CD4-positive, alpha-beta T cell (primary cell): ENCODE data around the gene SLC22A12. TPM values are rescaled to one million over a fixed set of nuclear protein-coding genes. Genes with fewer than 3 reads are reported as not detected.

Experiments
- ATAC-seq: fragments of 200-7000 bp; cut with Tn5 transposase; one replicate; pipeline ENCODE4 v1.10.0; 2022; ENCODE audit warnings: mild to moderate bottlenecking; ENCODE audit not compliant: poor library complexity
- CTCF ChIA-PET: fragments of 350-600 bp; sonication (Branson Sonifier 250); formaldehyde crosslinking; loops from one replicate; lab custom pipeline; 2021; ENCODE audit warnings: antibody characterized with exemption, inconsistent platforms; lab: Charles Lee
- POLR2A ChIA-PET: fragments of 350-600 bp; sonication (Branson Sonifier 250); formaldehyde crosslinking; loops from one replicate; lab custom pipeline; 2021; ENCODE audit warnings: antibody characterized with exemption, inconsistent platforms; lab: Charles Lee
- DNase-seq, 14 experiments: peaks; one replicate each; pipeline ENCODE4 v3.0.0-alpha.2; 2013 to 2020; ENCODE audit warnings: mixed read lengths in 2 of 14
- H3K27ac ChIP-seq, 2 donors: one replicate each; pipeline versions ENCODE4 v1.5.1 to v1.7.0; 2013; ENCODE audit warnings: low read length in 2 of 2, low read depth in 1 of 2, mild to moderate bottlenecking in 1 of 2
- H3K27me3 ChIP-seq, 2 experiments: 1 replicate in 1 of 2; 2 replicates in 1 of 2; pipeline versions ENCODE4 v1.6.1 to v1.7.0; 2013; ENCODE audit warnings: low read length in 2 of 2, control low read depth in 1 of 2, mild to moderate bottlenecking in 1 of 2, moderate library complexity in 1 of 2; ENCODE audit not compliant: insufficient read depth in 2 of 2, control insufficient read depth in 1 of 2
- H3K36me3 ChIP-seq: one replicate; pipeline ENCODE4 v1.6.1; 2013; ENCODE audit warnings: low read length, control low read depth; ENCODE audit not compliant: insufficient read depth
- H3K4me1 ChIP-seq: one replicate; pipeline ENCODE4 v1.6.1; 2013; ENCODE audit warnings: low read length, control low read depth; ENCODE audit not compliant: insufficient read depth
- H3K4me3 ChIP-seq: one replicate; pipeline ENCODE4 v1.5.1; 2013; ENCODE audit warnings: mild to moderate bottlenecking, low read length, moderate library complexity
- H3K9me3 ChIP-seq, 2 experiments: 1 replicate in 1 of 2; 2 replicates in 1 of 2; pipeline versions ENCODE4 v1.6.1 to v1.7.0; 2013; ENCODE audit warnings: low read length in 2 of 2, mild to moderate bottlenecking in 2 of 2, control low read depth in 1 of 2, moderate library complexity in 1 of 2; ENCODE audit not compliant: control insufficient read depth in 1 of 2, insufficient read depth in 1 of 2
- H3K27ac Mint-ChIP-seq: one replicate; pipeline ENCODE4 v1.8.0; 2020; ENCODE audit warnings: mixed read lengths
- H3K27me3 Mint-ChIP-seq: one replicate; pipeline ENCODE4 v1.8.0; 2021; ENCODE audit warnings: mixed read lengths
- H3K36me3 Mint-ChIP-seq: one replicate; pipeline ENCODE4 v1.8.0; 2021; ENCODE audit warnings: low read depth, mixed read lengths
- H3K4me1 Mint-ChIP-seq: one replicate; pipeline ENCODE4 v1.8.0; 2021; ENCODE audit warnings: low read depth, mixed read lengths
- H3K4me3 Mint-ChIP-seq: one replicate; pipeline ENCODE4 v1.8.0; 2020; ENCODE audit warnings: mild to moderate bottlenecking, mixed read lengths
- H3K9me3 Mint-ChIP-seq: one replicate; pipeline ENCODE4 v1.8.0; 2020; ENCODE audit warnings: mixed read lengths
- intact Hi-C, 2 experiments: fragments of 100-400 bp; cut with DNase I in 1 of 2; cut with micrococcal nuclease in 1 of 2; formaldehyde crosslinking; loops; one replicate each; pipeline versions ENCODE4 v1.15.1 to v1.9.0; 2023 to 2025; cut with DNase I, micrococcal nuclease
- total RNA-seq, 174 experiments: library from RNA in 2 of 174; stranded (reverse) in 2 of 174; gene quantifications; one replicate each; pipeline ENCODE4 v1.2.3 and lab custom pipeline; 2021 to 2026
- TF ChIP-seq, protein P1 (sequence below): fragments of 200-600 bp; IDR thresholded peaks from one replicate; pipeline ENCODE4 v1.8.0; 2022; ENCODE audit warnings: antibody characterized with exemption, mild to moderate bottlenecking

Gene SLC22A12
- total RNA-seq, 2 experiments from 2014 or later, result not detected

DNA sequence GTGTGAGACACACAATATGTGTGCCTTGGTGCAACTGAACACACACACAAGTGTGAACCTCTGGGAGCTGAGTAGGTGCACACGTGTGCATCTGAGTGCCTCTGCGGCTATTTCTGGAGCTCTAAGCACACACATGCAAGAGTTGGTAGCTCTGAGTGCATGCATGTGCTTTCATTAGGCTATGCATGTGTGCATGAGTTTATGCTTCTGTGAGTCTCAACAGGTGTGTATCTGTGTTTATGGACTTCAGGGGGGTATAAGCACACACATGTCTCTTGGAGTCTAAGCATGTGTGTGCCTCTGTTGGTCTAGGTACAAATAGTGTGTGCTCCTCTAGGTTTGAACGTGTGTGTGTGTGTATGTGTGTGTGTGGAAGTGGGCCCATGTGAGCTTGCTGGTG is 25.8 kb downstream of the SLC22A12 start:
- H3K27ac ChIP-seq, result no peak overlapping the region

DNA sequence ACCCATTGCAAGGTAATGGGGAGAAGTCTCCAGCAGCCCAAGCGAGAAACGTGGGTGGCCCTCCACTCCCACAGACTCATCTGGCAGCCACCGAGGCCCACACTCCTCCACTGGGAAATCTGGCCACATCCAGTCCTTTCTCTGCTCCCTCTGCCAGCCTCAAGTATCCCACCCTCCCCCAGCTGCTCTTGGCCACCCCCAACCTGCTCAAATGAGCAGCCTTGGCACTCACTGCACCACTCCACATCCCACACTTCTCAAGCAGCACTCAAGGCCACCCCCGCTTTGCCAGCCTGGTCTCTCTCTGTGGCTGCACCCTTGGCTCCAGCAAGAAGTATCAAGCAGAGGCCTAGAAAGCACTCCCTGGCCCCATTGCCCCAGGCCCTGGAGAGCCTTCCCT is 28.2 kb downstream of the SLC22A12 start:
- Mint-ChIP-seq H3K27me3 (no peaks in the 10 kb centered on the region), H3K4me1 (peaks cover 8% of the 10 kb centered on the region), H3K36me3 (no peaks in the 10 kb centered on the region), H3K4me3 (no peak overlapping the region), H3K27ac (no peak overlapping the region), H3K9me3 (no peaks in the 10 kb centered on the region)
- Histone ChIP-seq H3K27me3 (no peaks in the 10 kb centered on the region), H3K4me3 (no peak overlapping the region), H3K9me3 (peaks cover 0 to 5% of the 10 kb centered on the region in 2 experiments), H3K4me1 (peaks cover 16% of the 10 kb centered on the region), H3K27ac (no peak overlapping the region), H3K36me3 (no peaks in the 10 kb centered on the region)
- TF ChIP-seq, protein P1, sequence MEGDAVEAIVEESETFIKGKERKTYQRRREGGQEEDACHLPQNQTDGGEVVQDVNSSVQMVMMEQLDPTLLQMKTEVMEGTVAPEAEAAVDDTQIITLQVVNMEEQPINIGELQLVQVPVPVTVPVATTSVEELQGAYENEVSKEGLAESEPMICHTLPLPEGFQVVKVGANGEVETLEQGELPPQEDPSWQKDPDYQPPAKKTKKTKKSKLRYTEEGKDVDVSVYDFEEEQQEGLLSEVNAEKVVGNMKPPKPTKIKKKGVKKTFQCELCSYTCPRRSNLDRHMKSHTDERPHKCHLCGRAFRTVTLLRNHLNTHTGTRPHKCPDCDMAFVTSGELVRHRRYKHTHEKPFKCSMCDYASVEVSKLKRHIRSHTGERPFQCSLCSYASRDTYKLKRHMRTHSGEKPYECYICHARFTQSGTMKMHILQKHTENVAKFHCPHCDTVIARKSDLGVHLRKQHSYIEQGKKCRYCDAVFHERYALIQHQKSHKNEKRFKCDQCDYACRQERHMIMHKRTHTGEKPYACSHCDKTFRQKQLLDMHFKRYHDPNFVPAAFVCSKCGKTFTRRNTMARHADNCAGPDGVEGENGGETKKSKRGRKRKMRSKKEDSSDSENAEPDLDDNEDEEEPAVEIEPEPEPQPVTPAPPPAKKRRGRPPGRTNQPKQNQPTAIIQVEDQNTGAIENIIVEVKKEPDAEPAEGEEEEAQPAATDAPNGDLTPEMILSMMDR, result no peak
- ATAC-seq (no peak), DNase-seq (no peak)
- CTCF ChIA-PET, result no interaction called here
- intact Hi-C loops, result no loop called here
- POLR2A ChIA-PET, result no interaction called here

More for the DNA sequence above, 25.8 kb downstream of the SLC22A12 start:
- intact Hi-C loops, result no loop called here
- DNase-seq (no peak), ATAC-seq (no peak)
- H3K4me3 Mint-ChIP-seq, result no peak overlapping the region
- no peak overlapping the region for H3K27ac Mint-ChIP-seq
- POLR2A ChIA-PET, result no interaction called here
- H3K36me3 Mint-ChIP-seq, result no peaks in the 10 kb centered on the region
- Histone ChIP-seq H3K9me3 (peaks cover 0 to 5% of the 10 kb centered on the region in 2 experiments), H3K4me3 (no peak overlapping the region), H3K27me3 (no peaks in the 10 kb centered on the region), H3K4me1 (peaks cover 22% of the 10 kb centered on the region), H3K36me3 (no peaks in the 10 kb centered on the region)
- TF ChIP-seq, protein P1, result no peak
- no peaks in the 10 kb centered on the region for H3K27me3 Mint-ChIP-seq
- CTCF ChIA-PET, result no interaction called here
- no peaks in the 10 kb centered on the region for H3K9me3 Mint-ChIP-seq
- H3K4me1 Mint-ChIP-seq, result peaks cover 19% of the 10 kb centered on the region

DNA sequence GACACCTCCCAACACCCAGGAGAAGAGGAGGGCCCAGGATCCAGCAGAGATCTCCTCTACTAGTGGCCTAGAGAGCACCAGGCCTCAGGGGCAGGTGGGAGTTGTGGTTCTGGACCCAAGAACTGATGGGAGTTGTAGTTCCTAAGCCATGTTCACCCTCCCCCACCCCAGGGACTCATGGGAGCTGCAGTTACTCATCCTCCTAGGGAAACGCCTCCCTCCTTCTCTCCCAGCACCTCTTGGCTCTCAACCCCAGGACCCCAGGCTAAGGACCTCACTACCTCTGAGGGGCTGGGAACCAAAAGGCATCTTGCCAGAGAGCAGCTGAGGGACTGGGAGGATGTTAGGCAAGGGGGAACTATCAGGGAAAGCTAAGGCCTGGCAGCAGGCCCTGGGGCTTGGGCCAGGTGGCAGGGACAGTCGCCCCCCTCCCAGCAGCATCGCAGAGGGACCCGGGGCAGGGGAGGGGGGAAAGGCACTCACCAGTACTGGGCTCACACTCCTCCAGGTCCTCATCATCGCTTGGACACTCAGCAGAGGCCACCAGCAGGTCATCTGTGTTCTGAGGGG is 28.9 kb downstream of the SLC22A12 start:
- POLR2A ChIA-PET, result no interaction called here
- H3K4me3 ChIP-seq, result no peak overlapping the region
- no peaks in the 10 kb centered on the region for H3K36me3 ChIP-seq
- no peak overlapping the region for H3K27ac ChIP-seq
- CTCF ChIA-PET, result no interaction called here
- ATAC-seq, result no peak
- H3K4me3 Mint-ChIP-seq, result no peak overlapping the region
- H3K4me1 Mint-ChIP-seq, result peaks cover 8% of the 10 kb centered on the region
- TF ChIP-seq, protein P1, result no peak
- peaks cover 0 to 5% of the 10 kb centered on the region in 2 experiments for H3K9me3 ChIP-seq
- intact Hi-C loops, result no loop called here
- no peaks in the 10 kb centered on the region for H3K36me3 Mint-ChIP-seq
- H3K4me1 ChIP-seq, result peaks cover 19% of the 10 kb centered on the region
- no peaks in the 10 kb centered on the region for H3K9me3 Mint-ChIP-seq
- H3K27me3 Mint-ChIP-seq, result no peaks in the 10 kb centered on the region
- no peaks in the 10 kb centered on the region for H3K27me3 ChIP-seq
- H3K27ac Mint-ChIP-seq, result no peak overlapping the region
- DNase-seq, result no peak
